Measurements from ENCODE around the gene FZD4.

GRCh38 chr11:86987679-86988078 lies 32.5 kb upstream of the FZD4 start:
- TF ChIP-seq EP300 (IDR thresholded peaks at IDR 0.05; ENCODE audit: borderline replicate concordance) (no peak), TAF1 (IDR thresholded peaks at IDR 0.05; ENCODE audit: low read depth) (no peak), RAD21 (IDR thresholded peaks at IDR 0.05; ENCODE audit: low read depth) (no peak), NFIC (IDR thresholded peaks at IDR 0.05) (no peak), FOXM1 (IDR thresholded peaks at IDR 0.05; ENCODE audit: borderline replicate concordance, low read depth) (no peak), YY1 (IDR thresholded peaks at IDR 0.05; ENCODE audit: low read depth) (no peak), CREB1 (IDR thresholded peaks at IDR 0.05; ENCODE audit: low read depth) (no peak)
- TF ChIP-seq, protein P1, sequence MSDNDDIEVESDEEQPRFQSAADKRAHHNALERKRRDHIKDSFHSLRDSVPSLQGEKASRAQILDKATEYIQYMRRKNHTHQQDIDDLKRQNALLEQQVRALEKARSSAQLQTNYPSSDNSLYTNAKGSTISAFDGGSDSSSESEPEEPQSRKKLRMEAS (IDR thresholded peaks at IDR 0.05), result no peak
- TF ChIP-seq, protein P2, sequence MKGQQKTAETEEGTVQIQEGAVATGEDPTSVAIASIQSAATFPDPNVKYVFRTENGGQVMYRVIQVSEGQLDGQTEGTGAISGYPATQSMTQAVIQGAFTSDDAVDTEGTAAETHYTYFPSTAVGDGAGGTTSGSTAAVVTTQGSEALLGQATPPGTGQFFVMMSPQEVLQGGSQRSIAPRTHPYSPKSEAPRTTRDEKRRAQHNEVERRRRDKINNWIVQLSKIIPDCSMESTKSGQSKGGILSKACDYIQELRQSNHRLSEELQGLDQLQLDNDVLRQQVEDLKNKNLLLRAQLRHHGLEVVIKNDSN (IDR thresholded peaks at IDR 0.05), result no peak

All from Ishikawa (cell line).